ENCODE results near the gene RTP3. TPM values are rescaled to one million over a fixed set of nuclear protein-coding genes. Genes with fewer than 3 reads are reported as not detected.
A peak's percentile ranks its signal among the peaks of the same experiment; 100 is the strongest.

Gene RTP3
- total and polyA plus RNA-seq, 2 of the 8 experiments (the other 6 are each of a cell fraction or from before 2014, with no cell fraction given) = 0.08 TPM; not detected in 1

DNA sequence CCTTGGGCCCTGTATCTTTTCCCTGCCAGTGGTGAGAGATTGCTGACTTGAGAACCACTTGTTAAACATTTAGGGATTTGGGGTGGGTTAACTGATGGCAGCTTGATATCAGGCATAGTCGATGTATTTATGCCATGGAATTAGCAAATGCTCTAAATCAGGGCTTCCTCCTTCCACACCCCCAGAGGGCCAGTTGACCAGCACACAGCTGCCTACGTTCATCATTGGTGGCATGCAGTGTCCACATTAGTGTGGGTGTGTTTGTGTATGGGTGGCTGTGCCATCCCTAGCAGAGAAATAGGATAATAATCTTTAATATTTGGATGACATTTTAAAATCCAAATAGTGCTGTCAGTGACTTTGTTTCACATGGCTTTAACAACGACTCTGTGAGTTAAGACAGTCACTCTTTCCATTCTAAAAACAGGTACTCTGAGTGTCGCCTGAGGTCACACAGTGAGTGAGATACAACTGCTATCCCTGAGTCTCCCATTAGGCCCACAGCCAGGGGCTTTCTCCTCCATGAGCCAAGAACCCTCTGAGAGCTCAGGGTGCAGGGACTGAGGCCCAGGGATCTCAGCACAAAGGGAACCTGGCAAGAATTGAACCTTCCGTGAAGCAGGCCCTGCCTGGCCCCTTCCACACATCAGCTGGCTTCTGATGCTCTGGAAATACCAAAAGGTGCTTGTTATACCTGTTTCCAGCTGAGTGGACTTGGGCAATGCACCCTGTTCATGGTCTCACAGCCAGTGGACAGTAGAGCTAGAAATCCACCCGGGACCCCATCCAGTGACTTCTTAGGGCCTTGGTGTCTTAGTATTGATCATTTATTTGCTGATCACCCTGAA lies 28.8 kb upstream of the RTP3 start:
- no peak for FAIRE-seq
- WGBS, 2 experiments (ENCODE audit: extremely low coverage in 1 of 2, insufficient coverage in 1 of 2, insufficient read length in 1 of 2, insufficient replicate concordance in 2 of 2, low coverage in 1 of 2, low lambda C conversion rate in 2 of 2, missing lambda C conversion rate in 1 of 2) = 88% methylated on average over 6 of the region's 6 CpGs; no CpG with 5 or more reads in 1 of the 2 experiments
- no peak overlapping the region for H3K18ac ChIP-seq (ENCODE audit: extremely low read depth, low read length)
- no peak overlapping the region for H2AK5ac ChIP-seq (ENCODE audit: low read depth, low read length)
- no peak overlapping the region for H3K9ac ChIP-seq (replicated peaks in 1 of 4; ENCODE audit: extremely low read depth in 1 of 4, low read depth in 3 of 4, low read length in 3 of 4)
- H4K20me1 ChIP-seq (replicated peaks in 1 of 2; ENCODE audit: control insufficient read depth in 1 of 2, insufficient read depth in 2 of 2, low read length in 2 of 2) = peaks cover 0 to 1% of the 10 kb centered on the region in 2 experiments
- no peak for TF ChIP-seq RBBP5 (IDR thresholded peaks at IDR 0.05; ENCODE audit: borderline replicate concordance, low read depth, low read length)
- TF ChIP-seq POU5F1 (IDR thresholded peaks at IDR 0.05; ENCODE audit: low read depth, low read length) = no peak
- TF ChIP-seq TBP (IDR thresholded peaks at IDR 0.05; ENCODE audit: low read depth, low read length) = no peak
- H4K8ac ChIP-seq (ENCODE audit: extremely low read depth, insufficient read depth, low read length) = no peak overlapping the region
- H4K91ac ChIP-seq (replicated peaks; ENCODE audit: insufficient read length, low read length) = no peak overlapping the region
- H2BK120ac ChIP-seq (replicated peaks; ENCODE audit: low read depth, low read length) = no peak overlapping the region
- H3K36me3 ChIP-seq (ENCODE audit: control insufficient read depth in 2 of 4, insufficient read depth in 4 of 4, low read length in 3 of 4) = no peaks in the 10 kb centered on the region
- peaks cover 5 to 19% (median 17%) of the 10 kb centered on the region in 4 experiments for H3K27me3 ChIP-seq (replicated peaks in 1 of 4; ENCODE audit: control insufficient read depth in 3 of 4, extremely low read depth in 1 of 4, insufficient read depth in 3 of 4, low read length in 3 of 4)
- no peaks in the 10 kb centered on the region for H3K79me1 ChIP-seq (ENCODE audit: low read depth, low read length)
- ChIA-PET CTCF (ENCODE audit: partially characterized antibody) (interaction anchor here (0.8 to 7.5 kb wide), 7 partner anchors 9 to 195 kb away, joined by 3 to 38 read pairs (median 4); no protein-coding TSS in a partner anchor), POLR2A (ENCODE audit: partially characterized antibody) (no interaction called here)
- H3K4me1 ChIP-seq (replicated peaks in 1 of 4; ENCODE audit: control insufficient read depth in 3 of 4, insufficient read depth in 4 of 4, low read length in 3 of 4) = peaks cover 0 to 6% (median 4%) of the 10 kb centered on the region in 4 experiments; a peak in 4 of 7 replicates
- H3K4me3 ChIP-seq (ENCODE audit: extremely low read depth in 1 of 4, insufficient read depth in 2 of 4, low read depth in 3 of 4, low read length in 4 of 4) = no peak overlapping the region
- H3K4me2 ChIP-seq (ENCODE audit: insufficient read depth in 1 of 2, low read depth in 2 of 2, low read length in 2 of 2) = no peak overlapping the region
- H2BK15ac ChIP-seq (ENCODE audit: low read length) = no peak overlapping the region
- H3K14ac ChIP-seq (ENCODE audit: insufficient read length) = no peak overlapping the region
- no peaks in the 10 kb centered on the region for H3K9me3 ChIP-seq (ENCODE audit: insufficient read depth in 2 of 2, low read depth in 1 of 2, low read length in 1 of 2)
- no peak overlapping the region for H2BK12ac ChIP-seq (ENCODE audit: low read depth, low read length)
- H2BK5ac ChIP-seq (ENCODE audit: low read depth, low read length) = no peak overlapping the region
- H4K5ac ChIP-seq (ENCODE audit: insufficient read length, low read depth, low read length) = no peak overlapping the region
- H3K4ac ChIP-seq (replicated peaks; ENCODE audit: insufficient read length, low read depth, low read length) = no peak overlapping the region
- H3K27ac ChIP-seq (ENCODE audit: low read depth, low read length) = no peak overlapping the region
- DNase-seq (ENCODE audit: low read depth in 1 of 2, low spot score in 2 of 2) = peak in 1 of 2 experiments; percentile 20
- H3K23ac ChIP-seq (ENCODE audit: insufficient read length) = no peak overlapping the region
- H3K56ac ChIP-seq (replicated peaks; ENCODE audit: insufficient read length, low read depth, low read length) = no peak overlapping the region
- peaks cover 2% of the 10 kb centered on the region for H3K23me2 ChIP-seq (ENCODE audit: low read depth, low read length)
- H2BK20ac ChIP-seq (ENCODE audit: low read length) = no peak overlapping the region
- H3K79me2 ChIP-seq (ENCODE audit: control insufficient read depth in 1 of 2, insufficient read depth in 2 of 2, low read length in 2 of 2) = no peaks in the 10 kb centered on the region
- no peak overlapping the region for H2AFZ ChIP-seq (ENCODE audit: low read length)
